SKM-1 (cell line): ENCODE measurements around the gene UTY.
"Not testable (repeated sequence)": the region's sequence is repeated elsewhere in the genome, so short reads cannot be mapped to it uniquely, and the experiment has no call there.

Source experiments
- DNase-seq: peaks from one replicate; lab custom pipeline; 2025; ENCODE audit not compliant: unreplicated experiment; lab: John Stamatoyannopoulos, UW

Gene UTY

GRCh38 chrY:13312966-13313365 lies 166.9 kb downstream of the UTY start:
- no peak for DNase-seq

DNA sequence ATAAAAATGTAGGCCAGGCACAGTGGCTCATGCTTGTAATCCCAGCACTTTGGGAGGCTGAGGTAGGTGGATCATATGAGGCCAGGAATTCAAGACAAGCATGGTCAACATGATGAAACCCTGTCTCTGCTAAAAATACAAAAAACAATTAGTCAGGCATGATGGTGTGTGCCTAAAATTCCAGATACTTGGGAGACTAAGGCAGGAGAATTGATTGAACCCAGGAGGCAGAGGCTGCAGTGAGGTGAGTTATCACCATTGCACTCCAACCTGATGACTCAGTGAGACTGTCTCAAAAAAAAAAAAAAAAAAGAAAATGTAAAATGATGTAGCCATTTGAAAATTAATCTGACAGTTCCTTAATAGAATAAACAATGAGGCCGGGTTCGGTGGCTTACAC lies 171.9 kb downstream of the UTY start:
- DNase-seq = no peak

DNA sequence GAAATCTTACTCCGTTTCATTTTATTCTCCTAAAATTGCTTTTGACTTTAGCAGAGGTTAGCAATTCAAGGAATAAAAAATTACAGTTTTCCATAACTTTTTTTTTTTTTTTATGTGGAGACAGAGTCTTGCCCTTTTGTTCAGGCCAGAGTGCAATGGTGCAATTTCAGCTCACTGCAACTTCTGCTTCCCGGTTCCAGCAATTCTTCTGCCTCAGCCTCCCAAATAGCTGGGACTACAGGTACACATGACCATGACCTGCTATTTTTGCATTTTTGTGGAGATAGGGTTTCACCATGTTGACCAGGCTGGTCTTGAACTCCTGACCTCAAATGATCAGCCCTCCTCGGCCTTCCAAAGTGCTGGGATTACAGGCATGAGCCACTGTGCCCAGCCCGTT lies 179.0 kb downstream of the UTY start:
- DNase-seq = no peak

DNA sequence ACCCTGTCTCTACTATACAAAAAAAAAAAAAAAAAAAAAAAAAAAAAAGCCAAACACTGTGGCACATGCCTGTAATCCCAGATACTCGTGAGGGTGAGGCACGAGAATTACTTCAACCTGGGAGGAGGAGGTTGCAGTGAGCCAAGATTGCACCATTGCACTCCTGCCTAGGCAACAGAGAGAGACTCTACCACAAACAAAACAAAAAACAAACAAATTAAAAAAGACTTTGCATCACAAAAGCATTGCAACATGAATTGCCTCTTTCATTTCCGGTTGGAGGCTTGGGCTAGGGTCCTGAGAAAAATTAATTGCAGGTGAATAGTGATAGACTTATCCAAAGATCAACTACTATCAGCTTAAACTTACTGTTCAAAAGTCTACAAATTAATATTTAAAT lies 180.4 kb downstream of the UTY start:
- DNase-seq = no peak

GRCh38 chrY:13296176-13296890 lies 183.5 kb downstream of the UTY start:
- no peak for DNase-seq

- no peak for DNase-seq
Observed at GRCh38 chrY:13295026-13295425, 184.8 kb downstream of the UTY start.

GRCh38 chrY:13291199-13291598 lies 188.6 kb downstream of the UTY start:
- no peak for DNase-seq

DNA sequence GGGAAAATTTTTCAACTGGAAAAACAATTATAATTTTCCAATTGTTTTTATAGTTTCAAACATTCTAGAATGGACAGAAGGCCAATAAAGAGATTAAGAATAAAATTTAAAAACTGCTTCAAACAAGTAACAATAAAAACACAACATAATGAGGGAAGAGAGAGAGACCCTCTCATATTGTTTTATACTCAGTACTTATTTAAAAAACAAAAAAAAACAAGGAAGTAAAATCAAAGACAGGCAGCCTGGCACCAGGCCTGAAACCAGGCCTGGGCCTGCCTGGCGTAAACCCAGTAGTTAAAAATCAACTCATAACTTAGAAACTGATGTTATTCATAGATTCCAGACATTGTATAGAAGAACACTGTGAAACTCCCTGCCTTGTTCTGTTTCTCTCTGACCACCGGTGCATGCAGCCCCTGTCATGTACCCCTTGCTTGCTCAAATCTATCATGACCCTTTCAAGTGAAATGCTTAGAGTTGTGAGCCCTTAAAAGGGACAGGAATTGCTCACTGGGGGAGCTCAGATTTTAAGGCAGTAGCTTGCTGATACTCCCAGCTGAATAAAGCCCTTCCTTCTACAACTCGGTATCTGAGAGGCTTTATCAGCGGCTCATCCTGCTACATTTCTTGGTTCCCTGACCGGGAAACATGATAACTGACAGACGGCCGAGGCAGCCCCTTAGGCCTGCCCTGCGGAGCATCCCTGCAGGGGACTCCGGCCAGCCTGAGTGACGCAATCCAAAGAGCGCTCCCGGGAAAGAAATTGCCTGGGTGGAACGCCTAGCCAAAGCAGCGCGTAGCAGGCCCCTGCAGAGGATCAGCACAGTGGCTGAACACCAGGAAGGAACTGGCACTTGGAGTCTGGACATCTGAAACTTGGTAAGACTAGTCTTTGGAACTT lies 197.4 kb downstream of the UTY start:
- DNase-seq = not testable (repeated sequence)

- DNase-seq = no peak
Observed at GRCh38 chrY:13279561-13279960, 200.3 kb downstream of the UTY start.

DNA sequence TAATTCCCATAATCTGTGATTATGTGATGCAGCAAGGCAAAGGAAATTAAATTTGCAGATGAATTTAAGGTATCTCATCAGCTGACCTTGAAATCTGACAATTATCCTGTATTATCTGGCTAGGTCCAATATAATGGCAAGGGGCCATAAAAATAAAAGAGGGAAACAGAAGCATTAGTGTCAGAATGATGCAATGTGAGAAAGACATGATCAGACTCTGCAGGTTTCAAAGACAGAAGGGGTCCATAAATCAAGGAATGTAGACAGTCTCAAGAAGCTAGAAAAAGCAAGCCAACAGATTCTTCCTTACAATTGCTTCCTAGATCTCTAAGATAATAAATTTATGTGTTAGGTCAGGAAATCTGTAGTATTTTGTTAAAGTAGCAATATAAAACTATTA lies 208.1 kb downstream of the UTY start:
- no peak for DNase-seq

GRCh38 chrY:13253941-13254440 lies 225.8 kb downstream of the UTY start:
- not testable (repeated sequence) for DNase-seq

- no peak for DNase-seq
Observed at GRCh38 chrY:13250421-13250820, 229.4 kb downstream of the UTY start.

GRCh38 chrY:13243716-13244115 lies 236.1 kb downstream of the UTY start:
- no peak for DNase-seq

GRCh38 chrY:13233901-13234300 lies 245.9 kb downstream of the UTY start:
- no peak for DNase-seq

GRCh38 chrY:13233118-13233517 lies 246.7 kb downstream of the UTY start:
- no peak for DNase-seq

DNA sequence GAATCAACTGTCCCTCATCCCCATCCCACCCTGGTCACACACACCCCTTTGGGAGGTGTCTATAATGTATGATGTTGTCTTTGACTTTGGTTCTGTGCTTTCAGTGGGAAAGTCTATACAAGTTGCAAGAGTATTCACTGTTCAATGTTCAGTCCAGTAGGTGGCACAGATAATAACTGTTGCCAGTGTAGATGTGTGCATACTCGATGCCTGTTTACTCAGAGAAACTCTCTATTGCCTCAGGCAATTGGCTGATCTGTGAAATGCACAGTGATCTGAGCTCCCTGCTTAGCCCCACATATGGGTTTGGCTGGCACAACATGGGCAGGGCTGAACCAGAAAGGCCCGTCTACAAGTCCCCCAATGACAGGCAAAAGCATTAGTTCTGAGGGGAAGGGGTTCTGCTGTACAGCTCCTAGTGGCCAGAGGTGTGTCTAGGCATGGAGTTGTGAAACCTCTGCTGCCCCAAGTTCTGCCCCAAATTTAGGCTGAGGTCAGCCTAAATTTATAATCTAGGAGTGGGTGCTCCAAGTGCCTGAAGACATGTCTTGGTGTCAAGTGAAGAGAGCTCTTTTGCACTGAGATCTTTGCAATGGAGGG lies 252.4 kb downstream of the UTY start:
- DNase-seq = no peak

DNA sequence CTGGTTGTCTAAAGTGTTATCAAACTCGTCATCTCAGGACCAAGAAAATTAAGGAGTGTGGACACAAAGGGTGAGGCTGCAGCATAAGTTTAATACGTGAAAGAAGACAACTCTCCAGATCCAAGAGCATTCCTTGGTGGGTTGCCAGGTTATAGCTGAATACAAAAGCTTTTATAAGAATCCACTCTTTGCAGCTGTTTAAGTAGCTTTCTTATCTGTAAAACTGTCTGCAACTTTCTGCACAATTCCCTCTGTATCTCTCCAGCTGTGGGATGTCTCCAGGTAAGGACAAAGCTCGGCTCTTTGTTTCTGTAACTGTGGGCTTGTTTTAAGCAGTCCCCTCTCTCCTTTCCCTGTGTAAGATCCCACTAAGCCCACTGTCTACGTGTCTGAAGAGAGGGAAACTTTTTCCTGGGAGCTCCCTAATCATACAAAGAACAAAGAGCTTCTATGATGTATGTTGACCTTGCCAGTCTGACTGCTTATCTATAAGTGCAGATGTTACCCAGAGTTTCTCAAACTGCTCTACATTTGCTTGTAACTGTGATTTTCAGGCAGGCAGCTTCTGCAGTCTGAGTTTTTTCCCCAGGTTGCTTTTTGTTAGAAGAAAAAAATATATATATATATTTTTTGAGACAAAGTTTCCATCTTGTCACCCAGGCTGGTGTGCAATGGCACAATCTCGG lies 268.7 kb downstream of the UTY start:
- no peak for DNase-seq

- no peak for DNase-seq
Observed at GRCh38 chrY:13205214-13205613, 274.6 kb downstream of the UTY start.
